AG04449 (cell line): Measurements from ENCODE around the gene NCAPG.

Experiments used
- CTCF ChIA-PET: fragments of 350-600 bp; formaldehyde crosslinking; extraction: SDS; loops from one replicate; lab custom pipeline; 2021; ENCODE audit warnings: antibody characterized with exemption; lab: Yijun Ruan, JAX
- POLR2A ChIA-PET: fragments of 400-600, 350-600 bp; formaldehyde crosslinking; extraction: SDS; loops from one replicate; lab custom pipeline; 2020; ENCODE audit warnings: antibody characterized with exemption, inconsistent platforms; lab: Yijun Ruan, JAX
- DNase-seq: peaks from one replicate; pipeline ENCODE4 v3.0.0-alpha.2; 2010; ENCODE audit warnings: low read depth, low spot score
- H3K4me3 ChIP-seq: 2 replicates; pipeline ENCODE4 v1.5.1; 2011; ENCODE audit warnings: low read depth, mild to moderate bottlenecking, control low read depth, low read length
- TF ChIP-seq, protein P1 (sequence below): IDR thresholded peaks from one replicate; pipeline ENCODE4 v1.5.1; 2011; ENCODE audit warnings: mild to moderate bottlenecking, moderate library complexity, low read length, control low read depth, inconsistent platforms; ENCODE audit not compliant: insufficient read depth; ENCODE audit errors: missing control alignments

The NCAPG gene, protein sequence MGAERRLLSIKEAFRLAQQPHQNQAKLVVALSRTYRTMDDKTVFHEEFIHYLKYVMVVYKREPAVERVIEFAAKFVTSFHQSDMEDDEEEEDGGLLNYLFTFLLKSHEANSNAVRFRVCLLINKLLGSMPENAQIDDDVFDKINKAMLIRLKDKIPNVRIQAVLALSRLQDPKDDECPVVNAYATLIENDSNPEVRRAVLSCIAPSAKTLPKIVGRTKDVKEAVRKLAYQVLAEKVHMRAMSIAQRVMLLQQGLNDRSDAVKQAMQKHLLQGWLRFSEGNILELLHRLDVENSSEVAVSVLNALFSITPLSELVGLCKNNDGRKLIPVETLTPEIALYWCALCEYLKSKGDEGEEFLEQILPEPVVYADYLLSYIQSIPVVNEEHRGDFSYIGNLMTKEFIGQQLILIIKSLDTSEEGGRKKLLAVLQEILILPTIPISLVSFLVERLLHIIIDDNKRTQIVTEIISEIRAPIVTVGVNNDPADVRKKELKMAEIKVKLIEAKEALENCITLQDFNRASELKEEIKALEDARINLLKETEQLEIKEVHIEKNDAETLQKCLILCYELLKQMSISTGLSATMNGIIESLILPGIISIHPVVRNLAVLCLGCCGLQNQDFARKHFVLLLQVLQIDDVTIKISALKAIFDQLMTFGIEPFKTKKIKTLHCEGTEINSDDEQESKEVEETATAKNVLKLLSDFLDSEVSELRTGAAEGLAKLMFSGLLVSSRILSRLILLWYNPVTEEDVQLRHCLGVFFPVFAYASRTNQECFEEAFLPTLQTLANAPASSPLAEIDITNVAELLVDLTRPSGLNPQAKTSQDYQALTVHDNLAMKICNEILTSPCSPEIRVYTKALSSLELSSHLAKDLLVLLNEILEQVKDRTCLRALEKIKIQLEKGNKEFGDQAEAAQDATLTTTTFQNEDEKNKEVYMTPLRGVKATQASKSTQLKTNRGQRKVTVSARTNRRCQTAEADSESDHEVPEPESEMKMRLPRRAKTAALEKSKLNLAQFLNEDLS

DNA sequence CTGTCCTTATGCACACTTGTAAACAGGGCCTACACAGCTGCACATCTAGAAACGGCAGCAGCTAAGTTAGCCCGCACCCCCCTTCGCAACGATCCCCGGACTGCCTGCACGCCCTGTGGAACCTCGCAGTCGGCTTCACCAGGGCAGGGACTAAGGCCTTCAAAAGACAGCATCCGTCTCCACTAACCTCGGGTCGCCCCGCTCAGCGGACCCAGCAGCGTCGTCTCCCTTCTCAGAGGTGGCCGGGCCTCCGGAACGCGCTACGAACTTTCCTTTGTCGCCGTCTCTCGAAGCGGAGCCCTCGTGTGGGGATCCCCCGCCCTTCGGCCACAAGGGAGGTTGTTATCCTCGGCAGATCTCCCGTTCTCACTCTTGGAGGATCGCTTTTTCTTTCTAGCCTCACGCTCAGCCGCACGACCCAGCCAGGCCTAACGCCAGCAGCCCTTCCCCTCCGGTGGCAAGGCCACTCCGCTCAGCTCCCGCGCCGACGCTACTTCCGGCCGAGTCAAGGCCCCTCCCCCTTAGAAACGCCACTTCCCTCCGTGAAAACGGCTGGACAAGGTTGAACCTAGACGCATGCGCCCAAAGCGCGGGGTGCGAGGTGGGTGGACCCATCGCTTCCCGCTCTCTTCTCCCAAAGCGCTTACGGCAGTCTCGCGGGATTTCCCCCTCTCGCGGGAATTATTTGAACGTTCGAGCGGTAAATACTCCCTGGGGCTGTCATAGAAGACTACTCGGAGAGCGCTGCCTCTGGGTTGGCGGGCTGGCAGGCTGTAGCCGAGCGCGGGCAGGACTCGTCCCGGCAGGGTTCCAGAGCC, at the start of gene NCAPG, which contains the start of gene DCAF16:
TSS of gene NCAPG (plus strand) at position 720 of the 818 bp plus-strand sequence. CDS start 99 bp downstream, outside the sequence.
TSS of gene DCAF16 (minus strand) at position 498 of the 818 bp plus-strand sequence. CDS start 6,616 bp downstream, outside the sequence.
- ChIA-PET CTCF (interaction anchor here (1.3 to 7.6 kb wide), 6 partner anchors 9 to 263 kb away, joined by 4 to 123 read pairs (median 5); no protein-coding TSS in a partner anchor), POLR2A (interaction anchor here (0.9 to 1.0 kb wide), 3 partner anchors 12 to 261 kb away, joined by 3 to 5 read pairs (median 4); no protein-coding TSS in a partner anchor)
- peak within 1 kb of the TSS; percentile 87 for H3K4me3 ChIP-seq
- DNase-seq = peak; percentile 93
- TF ChIP-seq, protein P1, sequence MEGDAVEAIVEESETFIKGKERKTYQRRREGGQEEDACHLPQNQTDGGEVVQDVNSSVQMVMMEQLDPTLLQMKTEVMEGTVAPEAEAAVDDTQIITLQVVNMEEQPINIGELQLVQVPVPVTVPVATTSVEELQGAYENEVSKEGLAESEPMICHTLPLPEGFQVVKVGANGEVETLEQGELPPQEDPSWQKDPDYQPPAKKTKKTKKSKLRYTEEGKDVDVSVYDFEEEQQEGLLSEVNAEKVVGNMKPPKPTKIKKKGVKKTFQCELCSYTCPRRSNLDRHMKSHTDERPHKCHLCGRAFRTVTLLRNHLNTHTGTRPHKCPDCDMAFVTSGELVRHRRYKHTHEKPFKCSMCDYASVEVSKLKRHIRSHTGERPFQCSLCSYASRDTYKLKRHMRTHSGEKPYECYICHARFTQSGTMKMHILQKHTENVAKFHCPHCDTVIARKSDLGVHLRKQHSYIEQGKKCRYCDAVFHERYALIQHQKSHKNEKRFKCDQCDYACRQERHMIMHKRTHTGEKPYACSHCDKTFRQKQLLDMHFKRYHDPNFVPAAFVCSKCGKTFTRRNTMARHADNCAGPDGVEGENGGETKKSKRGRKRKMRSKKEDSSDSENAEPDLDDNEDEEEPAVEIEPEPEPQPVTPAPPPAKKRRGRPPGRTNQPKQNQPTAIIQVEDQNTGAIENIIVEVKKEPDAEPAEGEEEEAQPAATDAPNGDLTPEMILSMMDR = no peak

DNA sequence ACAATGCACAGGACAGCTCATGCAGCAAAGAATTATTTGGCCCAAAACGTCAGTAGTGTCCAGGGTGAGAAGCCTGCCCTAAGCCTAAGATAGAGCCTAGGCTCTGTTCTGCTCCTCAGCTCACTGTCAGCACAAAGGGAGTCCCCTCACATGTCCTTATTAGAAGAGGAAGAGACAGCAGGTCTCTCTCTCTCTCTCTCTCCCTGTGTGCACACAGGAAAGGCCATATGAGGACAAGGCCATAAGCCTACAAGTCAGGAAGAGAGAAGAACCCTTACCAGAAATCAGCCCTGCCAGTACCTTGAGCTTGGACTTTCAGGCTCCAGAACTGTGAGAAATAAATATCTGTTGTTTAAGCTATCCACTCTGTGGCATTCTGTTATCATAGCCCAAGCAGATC, 49.7 kb upstream of the NCAPG start:
- no peak for DNase-seq
- ChIA-PET CTCF (no interaction called here), POLR2A (no interaction called here)
- TF ChIP-seq, protein P1 = no peak
- H3K4me3 ChIP-seq = no peak overlapping the region

DNA sequence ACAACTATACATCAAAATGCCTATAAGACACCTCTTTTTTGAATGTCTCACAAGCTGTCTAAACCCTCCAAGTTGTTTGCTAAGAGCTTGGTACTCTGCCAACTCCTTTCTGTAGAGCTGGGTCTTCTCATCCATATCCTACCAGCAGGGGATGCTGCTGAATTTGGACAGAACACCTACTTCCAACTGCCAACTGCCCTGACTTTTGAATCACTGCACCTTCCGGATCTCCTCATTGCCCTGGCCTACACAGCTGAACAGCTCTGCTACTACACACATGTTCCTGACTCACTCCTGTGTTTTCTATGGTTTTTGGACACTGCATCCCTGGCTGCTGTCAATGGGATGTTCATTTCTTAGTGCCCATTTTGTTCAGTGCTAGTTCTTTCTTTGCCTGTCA, 48.1 kb upstream of the NCAPG start:
- no peak overlapping the region for H3K4me3 ChIP-seq
- POLR2A ChIA-PET = no interaction called here
- no peak for DNase-seq
- CTCF ChIA-PET = no interaction called here
- TF ChIP-seq, protein P1 = no peak

DNA sequence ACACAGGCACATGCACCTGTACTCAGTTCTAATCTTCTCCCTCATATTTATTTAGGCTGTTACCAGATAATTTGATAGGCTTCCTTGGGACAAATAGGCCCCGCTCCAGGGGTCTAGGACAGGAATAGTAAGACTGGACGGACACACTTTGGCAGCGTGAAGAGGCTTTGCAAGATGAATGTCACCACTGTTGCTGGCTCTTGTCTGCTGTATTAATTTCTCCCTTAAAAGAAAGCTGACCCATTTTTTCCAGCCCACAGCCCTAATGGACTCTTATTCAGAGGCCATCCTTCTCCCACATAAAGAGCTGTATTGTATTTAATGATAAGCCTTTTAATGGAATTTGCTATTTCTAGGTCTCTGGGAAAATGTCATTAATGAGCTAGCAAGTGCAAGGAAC, 47.4 kb upstream of the NCAPG start:
- DNase-seq = no peak
- no peak overlapping the region for H3K4me3 ChIP-seq
- ChIA-PET CTCF (no interaction called here), POLR2A (no interaction called here)
- TF ChIP-seq, protein P1 = no peak

DNA sequence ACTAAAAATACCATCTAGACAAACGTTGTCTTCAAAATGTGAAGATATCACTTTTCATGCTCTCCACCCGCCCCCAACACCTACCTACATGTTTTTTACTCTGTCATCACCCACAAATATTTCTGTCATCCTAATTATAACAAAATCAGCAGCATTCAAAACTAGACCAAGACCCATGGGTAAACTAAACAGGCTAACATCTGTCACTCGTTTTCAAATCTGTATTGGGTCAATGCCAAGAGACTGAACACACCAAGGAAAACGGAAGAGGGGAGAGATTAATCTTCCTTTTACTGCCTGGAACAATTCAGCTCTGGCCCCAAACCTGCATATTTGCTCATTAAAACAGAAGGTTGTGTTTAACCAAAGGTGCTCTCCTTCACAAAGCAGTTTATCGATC, 46.8 kb upstream of the NCAPG start:
- ChIA-PET POLR2A (no interaction called here), CTCF (no interaction called here)
- TF ChIP-seq, protein P1 = no peak
- H3K4me3 ChIP-seq = no peak overlapping the region
- no peak for DNase-seq
